ENCODE results near the gene MAGEA4.

MAGEA4 gene

DNA sequence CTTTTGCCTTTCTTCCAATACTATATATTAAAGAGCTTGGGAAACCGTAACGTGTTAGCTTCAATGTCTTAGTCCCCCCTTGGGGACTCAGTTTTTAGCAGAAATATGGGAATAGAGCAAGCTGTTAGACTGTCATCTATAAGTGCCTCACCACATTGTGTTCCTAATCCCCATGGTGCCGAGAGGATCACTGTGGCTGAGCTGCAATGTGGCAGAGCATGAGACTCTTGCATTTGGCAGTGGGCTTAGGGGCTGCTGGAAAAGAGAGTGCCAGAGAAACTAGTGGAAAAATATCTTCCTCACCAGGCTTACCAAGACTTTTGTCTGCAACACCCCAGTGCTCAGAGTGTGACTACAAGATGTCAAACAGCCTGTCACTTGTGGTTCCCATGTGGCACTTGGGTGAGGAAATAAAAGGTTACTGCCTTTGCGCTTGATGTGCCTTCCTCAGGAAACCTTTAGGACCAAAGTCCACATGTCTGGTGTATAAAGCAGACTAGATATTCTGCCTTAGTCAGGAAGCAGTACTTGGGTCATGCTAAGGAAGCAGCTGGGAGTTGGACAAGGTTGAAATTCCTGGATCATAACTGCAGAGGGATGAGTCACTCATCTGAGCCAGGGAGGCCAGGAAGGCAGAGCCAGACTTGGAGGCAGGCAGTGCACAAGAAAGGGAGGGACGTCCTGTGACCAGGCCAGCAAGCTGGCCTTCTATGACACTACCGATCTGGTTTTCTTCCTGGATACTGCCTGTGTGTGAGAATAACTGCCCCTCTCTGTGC, 9.7 kb upstream of the MAGEA4 start:
- Histone ChIP-seq H3K4me3 (ENCODE audit: low read depth, low read length) (no peak overlapping the region), H3K27ac (ENCODE audit: extremely low read depth, low read depth, low read length) (no peak overlapping the region), H3K36me3 (ENCODE audit: control insufficient read depth in 2 of 2, insufficient read depth in 1 of 2, low read length in 2 of 2) (no peaks in the 10 kb centered on the region), H3K9me3 (ENCODE audit: control insufficient read depth, insufficient read depth, low read depth, low read length) (no peaks in the 10 kb centered on the region), H3K4me1 (ENCODE audit: control insufficient read depth, insufficient read depth, low read length) (no peaks in the 10 kb centered on the region)
- CTCF ChIA-PET, result interaction anchor here (0.6 to 0.9 kb wide), 4 partner anchors 91 to 189 kb away, joined by 3 read pairs; no protein-coding TSS in a partner anchor
- TF ChIP-seq AEBP2 (tag by site-specific recombination; IDR thresholded peaks at IDR 0.05; ENCODE audit: borderline replicate concordance) (no peak), ZNF701 (tag by site-specific recombination; IDR thresholded peaks at IDR 0.05) (no peak)
- POLR2A ChIA-PET, result interaction anchor here (1.1 to 1.6 kb wide), 2 partner anchors 32 to 48 kb away, joined by 3 read pairs; no protein-coding TSS in a partner anchor

DNA sequence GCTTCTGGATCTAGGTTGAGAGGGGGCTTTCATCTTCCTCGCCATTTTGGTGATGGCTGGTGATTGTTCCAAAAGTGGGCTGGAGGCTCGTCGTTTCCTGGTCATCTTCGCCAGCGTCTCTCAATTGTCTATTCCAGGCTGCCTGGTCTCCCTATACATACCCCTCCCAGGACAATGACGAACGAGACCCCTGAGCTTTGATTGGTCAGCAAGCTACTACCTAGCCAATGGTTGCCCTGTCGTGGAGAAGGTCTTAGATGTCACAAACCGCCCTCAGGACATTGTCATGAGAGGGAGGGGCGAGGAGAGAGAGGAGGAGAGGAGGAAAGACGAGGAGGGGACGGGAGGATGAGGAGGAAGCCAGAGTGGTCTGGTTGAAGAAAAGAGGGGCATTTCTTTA, 7.7 kb upstream of the MAGEA4 start:
- TF ChIP-seq, protein P1, sequence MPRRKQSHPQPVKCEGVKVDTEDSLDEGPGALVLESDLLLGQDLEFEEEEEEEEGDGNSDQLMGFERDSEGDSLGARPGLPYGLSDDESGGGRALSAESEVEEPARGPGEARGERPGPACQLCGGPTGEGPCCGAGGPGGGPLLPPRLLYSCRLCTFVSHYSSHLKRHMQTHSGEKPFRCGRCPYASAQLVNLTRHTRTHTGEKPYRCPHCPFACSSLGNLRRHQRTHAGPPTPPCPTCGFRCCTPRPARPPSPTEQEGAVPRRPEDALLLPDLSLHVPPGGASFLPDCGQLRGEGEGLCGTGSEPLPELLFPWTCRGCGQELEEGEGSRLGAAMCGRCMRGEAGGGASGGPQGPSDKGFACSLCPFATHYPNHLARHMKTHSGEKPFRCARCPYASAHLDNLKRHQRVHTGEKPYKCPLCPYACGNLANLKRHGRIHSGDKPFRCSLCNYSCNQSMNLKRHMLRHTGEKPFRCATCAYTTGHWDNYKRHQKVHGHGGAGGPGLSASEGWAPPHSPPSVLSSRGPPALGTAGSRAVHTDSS (tag by site-specific recombination; IDR thresholded peaks at IDR 0.05), result no peak
- TF ChIP-seq ZNF792 (tag by site-specific recombination; IDR thresholded peaks at IDR 0.05), result no peak
- TF ChIP-seq ZNF292 (tag by site-specific recombination; IDR thresholded peaks at IDR 0.05; ENCODE audit: borderline replicate concordance, low read depth), result no peak
- TF ChIP-seq PRDM1 (tag by site-specific recombination; IDR thresholded peaks at IDR 0.05), result no peak
- no peak for TF ChIP-seq ZNF521 (tag by site-specific recombination; IDR thresholded peaks at IDR 0.05)
- TF ChIP-seq ZNF561 (tag by site-specific recombination; IDR thresholded peaks at IDR 0.05; ENCODE audit: borderline replicate concordance), result no peak
- no peak for TF ChIP-seq ZNF354C (tag by site-specific recombination; IDR thresholded peaks at IDR 0.05; ENCODE audit: borderline replicate concordance, low read depth)
- TF ChIP-seq, protein P2, sequence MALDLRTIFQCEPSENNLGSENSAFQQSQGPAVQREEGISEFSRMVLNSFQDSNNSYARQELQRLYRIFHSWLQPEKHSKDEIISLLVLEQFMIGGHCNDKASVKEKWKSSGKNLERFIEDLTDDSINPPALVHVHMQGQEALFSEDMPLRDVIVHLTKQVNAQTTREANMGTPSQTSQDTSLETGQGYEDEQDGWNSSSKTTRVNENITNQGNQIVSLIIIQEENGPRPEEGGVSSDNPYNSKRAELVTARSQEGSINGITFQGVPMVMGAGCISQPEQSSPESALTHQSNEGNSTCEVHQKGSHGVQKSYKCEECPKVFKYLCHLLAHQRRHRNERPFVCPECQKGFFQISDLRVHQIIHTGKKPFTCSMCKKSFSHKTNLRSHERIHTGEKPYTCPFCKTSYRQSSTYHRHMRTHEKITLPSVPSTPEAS (tag by site-specific recombination; IDR thresholded peaks at IDR 0.05), result no peak
- no peak for TF ChIP-seq ATF2 (tag by site-specific recombination; IDR thresholded peaks at IDR 0.05; ENCODE audit: low read depth)
- Histone ChIP-seq H3K9me3 (ENCODE audit: control insufficient read depth, insufficient read depth, low read depth, low read length) (no peaks in the 10 kb centered on the region), H3K4me1 (ENCODE audit: control insufficient read depth, insufficient read depth, low read length) (no peaks in the 10 kb centered on the region), H3K27ac (ENCODE audit: extremely low read depth, low read depth, low read length) (no peak overlapping the region), H3K36me3 (ENCODE audit: control insufficient read depth in 2 of 2, insufficient read depth in 1 of 2, low read length in 2 of 2) (no peaks in the 10 kb centered on the region), H3K4me3 (ENCODE audit: low read depth, low read length) (no peak overlapping the region)
- CTCF ChIA-PET, result interaction anchor here (0.6 kb wide), 1 partner anchor 72 kb away, joined by 3 read pairs; no protein-coding TSS in a partner anchor
- POLR2A ChIA-PET, result no interaction called here

GRCh38 chrX:151912221-151912620, 468 bp upstream of the MAGEA4 start:
- no peaks in the 10 kb centered on the region for H3K36me3 ChIP-seq (ENCODE audit: control insufficient read depth in 2 of 2, insufficient read depth in 1 of 2, low read length in 2 of 2)
- ChIA-PET CTCF (no interaction called here), POLR2A (no interaction called here)
- H3K4me3 ChIP-seq (ENCODE audit: low read depth, low read length), result no peak overlapping the region
- no peaks in the 10 kb centered on the region for H3K4me1 ChIP-seq (ENCODE audit: control insufficient read depth, insufficient read depth, low read length)
- no peaks in the 10 kb centered on the region; the same call in 1 of the 2 replicates for H3K9me3 ChIP-seq (ENCODE audit: control insufficient read depth, insufficient read depth, low read depth, low read length)
- no peak overlapping the region for H3K27ac ChIP-seq (ENCODE audit: extremely low read depth, low read depth, low read length)
- TF ChIP-seq SP2 (tag by site-specific recombination; IDR thresholded peaks at IDR 0.05) (no peak), ZNF221 (tag by site-specific recombination; IDR thresholded peaks at IDR 0.05; ENCODE audit: borderline replicate concordance) (no peak), ZNF223 (tag by site-specific recombination; IDR thresholded peaks at IDR 0.05) (no peak), ZNF514 (tag by site-specific recombination; IDR thresholded peaks at IDR 0.05) (no peak), ZSCAN16 (tag by site-specific recombination; IDR thresholded peaks at IDR 0.05) (no peak), KLF9 (tag by site-specific recombination; IDR thresholded peaks at IDR 0.05; ENCODE audit: low read depth) (no peak), PRDM2 (tag by site-specific recombination; IDR thresholded peaks at IDR 0.05; ENCODE audit: borderline replicate concordance) (no peak)
